Thymus (tissue), 11 donors: Measurements from ENCODE around the gene YIPF1. TPM values are rescaled to one million over a fixed set of nuclear protein-coding genes. Genes with fewer than 3 reads are reported as not detected.
"Not testable (repeated sequence)": the region's sequence is repeated elsewhere in the genome, so short reads cannot be mapped to it uniquely, and the experiment has no call there.

Source experiments
- DNase-seq, 9 donors: peaks; one replicate each; pipeline ENCODE4 v3.0.0-alpha.2; 2013; ENCODE audit warnings: low spot score in 9 of 9, low read depth in 6 of 9, missing footprints in 1 of 9
- H3K27ac ChIP-seq, 2 donors: one replicate each; pipeline ENCODE4 v1.5.1; 2013; ENCODE audit warnings: control low read depth in 1 of 2, low read depth in 1 of 2, low read length in 1 of 2, mild to moderate bottlenecking in 1 of 2, moderate library complexity in 1 of 2
- H3K27me3 ChIP-seq, 2 donors: one replicate each; pipeline ENCODE4 v1.5.1; 2013; ENCODE audit warnings: low read length in 1 of 2; ENCODE audit not compliant: control insufficient read depth in 2 of 2, insufficient read depth in 1 of 2
- H3K36me3 ChIP-seq, 2 donors: one replicate each; pipeline ENCODE4 v1.5.1; 2013; ENCODE audit warnings: low read length in 1 of 2, mild to moderate bottlenecking in 1 of 2, moderate library complexity in 1 of 2; ENCODE audit not compliant: control insufficient read depth in 2 of 2, insufficient read depth in 2 of 2
- H3K4me1 ChIP-seq, 2 donors: one replicate each; pipeline ENCODE4 v1.5.1; 2013; ENCODE audit warnings: low read length in 2 of 2; ENCODE audit not compliant: control insufficient read depth in 2 of 2, insufficient read depth in 2 of 2
- H3K4me3 ChIP-seq, 2 donors: one replicate each; pipeline ENCODE4 v1.5.1; 2013; ENCODE audit warnings: low read length in 2 of 2, control low read depth in 1 of 2, mild to moderate bottlenecking in 1 of 2
- H3K9me3 ChIP-seq, 2 donors: one replicate each; pipeline ENCODE4 v1.5.1; 2013; ENCODE audit warnings: low read length in 1 of 2, mild to moderate bottlenecking in 1 of 2; ENCODE audit not compliant: control insufficient read depth in 2 of 2, insufficient read depth in 1 of 2
- WGBS: extraction: QIAGEN DNeasy Blood & Tissue Kit; methylation state at CpG from one replicate; pipeline ENCODE4 v1.1.7; 2013; 5-methylcytosine and 5-hydroxymethylcytosine counted together
- polyA plus RNA-seq: library from polyadenylated mRNA; stranded (reverse); fragments of 200-250 nt; gene quantifications from one replicate; pipeline ENCODE4 v1.2.3, GENCODE V29; 2013
- total RNA-seq: library from RNA; stranded (reverse); fragments of 120-200 nt; gene quantifications from one replicate; pipeline ENCODE4 v1.2.4, GENCODE V29; 2013
- donor health status: healthy.

YIPF1 gene
- total and polyA plus RNA-seq, 2 donors: 26.4 to 29.6 TPM

DNA sequence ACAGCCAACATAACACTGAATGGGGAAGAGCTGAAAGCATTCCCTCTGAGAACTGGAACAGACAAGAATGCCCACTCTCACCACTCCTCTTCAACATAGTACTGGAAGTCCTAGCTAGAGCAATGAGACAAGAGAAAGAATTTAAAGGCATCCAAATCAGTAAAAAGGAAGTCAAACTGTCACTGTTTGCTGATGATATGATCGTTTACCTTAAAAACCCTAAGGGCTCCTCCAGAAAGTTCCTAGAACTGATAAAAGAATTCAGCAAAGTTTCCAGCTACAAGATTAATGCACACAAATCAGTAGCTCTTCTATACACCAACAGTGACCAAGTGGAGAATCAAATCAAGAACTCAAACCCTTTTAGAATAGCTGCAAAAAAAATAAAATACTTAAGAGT, 74.1 kb downstream of the YIPF1 start:
- H3K4me1 ChIP-seq, H3K4me3 ChIP-seq, H3K27ac ChIP-seq, DNase-seq, H3K27me3 ChIP-seq, H3K9me3 ChIP-seq: not testable (repeated sequence)
- 82% methylated on average over 1 of the region's 1 CpG for WGBS
- H3K36me3 ChIP-seq: peaks cover 18 to 22% of the 10 kb centered on the region in 2 donors

DNA sequence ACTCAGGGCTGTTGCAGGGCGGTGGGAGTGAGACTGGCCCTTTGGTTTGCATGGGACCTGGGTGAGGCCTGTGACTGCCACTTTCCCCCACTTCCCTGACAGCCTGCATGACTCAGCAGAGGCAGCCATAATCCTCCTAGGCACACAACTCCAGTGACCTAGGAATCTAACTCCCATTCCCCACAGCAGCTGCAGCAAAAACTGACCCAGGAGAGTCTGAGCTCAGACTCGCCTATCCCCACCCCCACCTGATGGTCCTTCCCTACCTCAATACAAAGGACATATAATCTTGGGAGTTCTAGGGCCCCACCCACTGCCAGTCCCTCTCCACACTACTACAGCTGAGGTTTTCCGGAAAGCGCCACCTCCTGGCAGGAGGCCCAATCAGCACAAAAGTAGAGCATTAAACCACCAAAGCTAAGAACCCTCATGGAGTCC, 78.2 kb downstream of the YIPF1 start:
- Histone ChIP-seq H3K27ac (no peak overlapping the region), H3K36me3 (peaks cover 18 to 32% of the 10 kb centered on the region in 2 donors), H3K9me3 (no peaks in the 10 kb centered on the region), H3K4me3 (no peak overlapping the region), H3K27me3 (no peaks in the 10 kb centered on the region), H3K4me1 (no peaks in the 10 kb centered on the region)
- peak in 1 of 9 donors; percentile 1 for DNase-seq
- over 99% methylated on average over 4 of the region's 4 CpGs for WGBS

- no peak for DNase-seq
- H3K27ac ChIP-seq: no peak overlapping the region
- 72% methylated on average over 2 of the region's 2 CpGs for WGBS
- no peaks in the 10 kb centered on the region for H3K4me1 ChIP-seq
- no peaks in the 10 kb centered on the region for H3K27me3 ChIP-seq
- H3K9me3 ChIP-seq: no peaks in the 10 kb centered on the region
- peaks cover 18 to 36% of the 10 kb centered on the region in 2 donors for H3K36me3 ChIP-seq
- H3K4me3 ChIP-seq: no peak overlapping the region
Measured at GRCh38 chr1:53810497-53810896, 79.1 kb downstream of the YIPF1 start.

- H3K4me1 ChIP-seq: no peaks in the 10 kb centered on the region
- no peaks in the 10 kb centered on the region for H3K9me3 ChIP-seq
- no peak overlapping the region for H3K27ac ChIP-seq
- no peak for DNase-seq
- peaks cover 21 to 37% of the 10 kb centered on the region in 2 donors for H3K36me3 ChIP-seq
- H3K27me3 ChIP-seq: no peaks in the 10 kb centered on the region
- 92% methylated on average over 5 of the region's 5 CpGs for WGBS
- no peak overlapping the region for H3K4me3 ChIP-seq
Measured at GRCh38 chr1:53810007-53810406, 79.6 kb downstream of the YIPF1 start.

GRCh38 chr1:53807916-53808315, 81.7 kb downstream of the YIPF1 start:
- Histone ChIP-seq H3K27me3 (no peaks in the 10 kb centered on the region), H3K36me3 (peaks cover 30 to 50% of the 10 kb centered on the region in 2 donors)
- 97% methylated on average over 5 of the region's 5 CpGs for WGBS

GRCh38 chr1:53804791-53805505, 84.6 kb downstream of the YIPF1 start:
- WGBS: over 99% methylated on average over 3 of the region's 3 CpGs
- Histone ChIP-seq H3K9me3 (no peaks in the 10 kb centered on the region), H3K4me1 (no peaks in the 10 kb centered on the region), H3K36me3 (peaks cover 22 to 58% of the 10 kb centered on the region in 2 donors), H3K4me3 (no peak overlapping the region), H3K27ac (no peak overlapping the region), H3K27me3 (no peaks in the 10 kb centered on the region)
- DNase-seq: no peak

More at GRCh38 chr1:53807916-53808315, 81.7 kb downstream of the YIPF1 start:
- Histone ChIP-seq H3K27ac (no peak overlapping the region), H3K9me3 (no peaks in the 10 kb centered on the region), H3K4me3 (no peak overlapping the region), H3K4me1 (no peaks in the 10 kb centered on the region)
- DNase-seq: no peak

DNA sequence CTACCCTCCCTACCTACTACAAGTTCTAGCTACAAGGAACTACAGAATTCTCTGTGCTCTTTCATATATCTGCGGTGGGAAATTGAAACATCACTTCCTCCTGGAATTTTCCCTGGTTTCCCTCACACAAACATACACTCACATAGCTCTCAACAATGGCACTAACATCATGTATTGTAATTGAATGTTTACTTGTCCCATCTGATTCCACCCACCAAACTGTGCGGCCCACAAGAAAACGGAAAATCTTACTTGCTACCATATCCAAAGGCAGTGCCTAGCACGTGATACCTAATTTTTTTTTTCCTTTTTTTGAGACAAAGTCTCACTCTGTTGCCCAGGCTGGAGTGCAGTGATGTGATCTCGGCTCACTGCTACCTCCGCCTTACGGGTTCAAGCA, 85.4 kb downstream of the YIPF1 start:
- no peaks in the 10 kb centered on the region for H3K9me3 ChIP-seq
- no peak overlapping the region for H3K4me3 ChIP-seq
- H3K4me1 ChIP-seq: no peaks in the 10 kb centered on the region
- 98% methylated on average over 7 of the region's 7 CpGs for WGBS
- no peak overlapping the region for H3K27ac ChIP-seq
- H3K36me3 ChIP-seq: peaks cover 26 to 61% of the 10 kb centered on the region in 2 donors
- no peaks in the 10 kb centered on the region for H3K27me3 ChIP-seq
- no peak for DNase-seq

Other genes with a start within 250 kb of the YIPF1 start
- gene GLIS1, start 150.6 kb downstream of the YIPF1 start, total RNA-seq: 0.05 TPM
- gene GLIS1, start 150.6 kb downstream of the YIPF1 start, polyA plus RNA-seq: 0.59 TPM
- 22.1 TPM for gene NDC1, start 51.5 kb downstream of the YIPF1 start, total RNA-seq
- 9.4 TPM for gene NDC1, start 51.5 kb downstream of the YIPF1 start, polyA plus RNA-seq
- 0.05 TPM for gene DIO1, start 4.4 kb upstream of the YIPF1 start, total RNA-seq
- gene DIO1, start 4.4 kb upstream of the YIPF1 start, polyA plus RNA-seq: 0.18 TPM
- 52.3 TPM for gene IFT25, start 55.9 kb upstream of the YIPF1 start, total RNA-seq
- gene IFT25, start 55.9 kb upstream of the YIPF1 start, polyA plus RNA-seq: 39.9 TPM
- gene LRRC42, start 56.6 kb upstream of the YIPF1 start, total RNA-seq: 18.7 TPM
- 17.5 TPM for gene LRRC42, start 56.6 kb upstream of the YIPF1 start, polyA plus RNA-seq
- gene LDLRAD1, start 128.4 kb upstream of the YIPF1 start, total RNA-seq: not detected
- 0.18 TPM for gene LDLRAD1, start 128.4 kb upstream of the YIPF1 start, polyA plus RNA-seq
- 233 TPM for gene TMEM59, start 163.4 kb upstream of the YIPF1 start, total RNA-seq
- 185 TPM for gene TMEM59, start 163.4 kb upstream of the YIPF1 start, polyA plus RNA-seq
- 5.2 TPM for gene TCEANC2, start 163.8 kb upstream of the YIPF1 start, total RNA-seq
- 4.0 TPM for gene TCEANC2, start 163.8 kb upstream of the YIPF1 start, polyA plus RNA-seq